ENCODE results near the gene ZNF184.

ZNF184 gene

DNA sequence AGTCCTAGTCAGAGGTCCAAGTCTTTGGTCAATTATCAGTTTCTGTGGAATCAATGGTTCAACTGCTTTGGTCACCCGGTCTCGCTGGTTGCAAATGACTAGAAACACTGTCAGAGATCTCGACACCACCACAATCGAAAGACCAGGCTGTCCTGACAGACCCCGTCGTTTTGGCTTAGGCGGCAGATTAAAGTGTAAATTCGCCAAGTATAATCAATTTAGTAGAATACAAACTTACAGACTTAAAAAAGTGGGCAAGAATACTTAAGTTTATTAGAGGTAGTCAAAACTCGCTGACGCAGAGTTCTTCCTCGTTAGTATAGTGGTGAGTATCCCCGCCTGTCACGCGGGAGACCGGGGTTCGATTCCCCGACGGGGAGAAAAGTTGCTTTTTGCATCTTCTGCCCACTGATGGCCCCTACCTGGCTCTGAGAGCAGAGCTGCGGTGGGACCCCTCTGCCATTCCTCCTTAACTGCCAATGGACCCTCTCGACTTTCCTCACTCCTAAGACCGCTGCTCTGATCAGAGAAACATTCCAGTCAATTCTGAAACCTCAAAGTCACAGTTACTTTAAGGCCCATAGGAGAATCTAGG, 30.6 kb upstream of the ZNF184 start:
- Histone ChIP-seq H3K4me3 (IDR thresholded peaks at IDR 0.05; ENCODE audit: insufficient read depth, low read depth, low read length) (peak overlapping the region; percentile 35), H3K4me2 (peak overlapping the region; percentile 96), H3K27me3 (ENCODE audit: insufficient read depth, low read depth) (no peaks in the 10 kb centered on the region), H4K20me1 (ENCODE audit: insufficient read depth) (peaks cover 4% of the 10 kb centered on the region; the same call in 1 of the 2 replicates), H3K4me1 (ENCODE audit: low read depth, poor library complexity, severe bottlenecking) (peaks cover 28% of the 10 kb centered on the region), H2AFZ (ENCODE audit: low read depth) (peak overlapping the region; percentile 94), H3K27ac (peak overlapping the region; percentile 75), H3K9ac (peak overlapping the region; percentile 31; the same call in 1 of the 2 replicates), H3K79me2 (ENCODE audit: insufficient read depth, low read depth) (no peaks in the 10 kb centered on the region), H3K36me3 (ENCODE audit: insufficient read depth) (no peaks in the 10 kb centered on the region)
- TF ChIP-seq, protein P1, sequence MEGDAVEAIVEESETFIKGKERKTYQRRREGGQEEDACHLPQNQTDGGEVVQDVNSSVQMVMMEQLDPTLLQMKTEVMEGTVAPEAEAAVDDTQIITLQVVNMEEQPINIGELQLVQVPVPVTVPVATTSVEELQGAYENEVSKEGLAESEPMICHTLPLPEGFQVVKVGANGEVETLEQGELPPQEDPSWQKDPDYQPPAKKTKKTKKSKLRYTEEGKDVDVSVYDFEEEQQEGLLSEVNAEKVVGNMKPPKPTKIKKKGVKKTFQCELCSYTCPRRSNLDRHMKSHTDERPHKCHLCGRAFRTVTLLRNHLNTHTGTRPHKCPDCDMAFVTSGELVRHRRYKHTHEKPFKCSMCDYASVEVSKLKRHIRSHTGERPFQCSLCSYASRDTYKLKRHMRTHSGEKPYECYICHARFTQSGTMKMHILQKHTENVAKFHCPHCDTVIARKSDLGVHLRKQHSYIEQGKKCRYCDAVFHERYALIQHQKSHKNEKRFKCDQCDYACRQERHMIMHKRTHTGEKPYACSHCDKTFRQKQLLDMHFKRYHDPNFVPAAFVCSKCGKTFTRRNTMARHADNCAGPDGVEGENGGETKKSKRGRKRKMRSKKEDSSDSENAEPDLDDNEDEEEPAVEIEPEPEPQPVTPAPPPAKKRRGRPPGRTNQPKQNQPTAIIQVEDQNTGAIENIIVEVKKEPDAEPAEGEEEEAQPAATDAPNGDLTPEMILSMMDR (conservative IDR thresholded peaks at IDR 0.05; ENCODE audit: low read depth, low read length) = no peak

DNA sequence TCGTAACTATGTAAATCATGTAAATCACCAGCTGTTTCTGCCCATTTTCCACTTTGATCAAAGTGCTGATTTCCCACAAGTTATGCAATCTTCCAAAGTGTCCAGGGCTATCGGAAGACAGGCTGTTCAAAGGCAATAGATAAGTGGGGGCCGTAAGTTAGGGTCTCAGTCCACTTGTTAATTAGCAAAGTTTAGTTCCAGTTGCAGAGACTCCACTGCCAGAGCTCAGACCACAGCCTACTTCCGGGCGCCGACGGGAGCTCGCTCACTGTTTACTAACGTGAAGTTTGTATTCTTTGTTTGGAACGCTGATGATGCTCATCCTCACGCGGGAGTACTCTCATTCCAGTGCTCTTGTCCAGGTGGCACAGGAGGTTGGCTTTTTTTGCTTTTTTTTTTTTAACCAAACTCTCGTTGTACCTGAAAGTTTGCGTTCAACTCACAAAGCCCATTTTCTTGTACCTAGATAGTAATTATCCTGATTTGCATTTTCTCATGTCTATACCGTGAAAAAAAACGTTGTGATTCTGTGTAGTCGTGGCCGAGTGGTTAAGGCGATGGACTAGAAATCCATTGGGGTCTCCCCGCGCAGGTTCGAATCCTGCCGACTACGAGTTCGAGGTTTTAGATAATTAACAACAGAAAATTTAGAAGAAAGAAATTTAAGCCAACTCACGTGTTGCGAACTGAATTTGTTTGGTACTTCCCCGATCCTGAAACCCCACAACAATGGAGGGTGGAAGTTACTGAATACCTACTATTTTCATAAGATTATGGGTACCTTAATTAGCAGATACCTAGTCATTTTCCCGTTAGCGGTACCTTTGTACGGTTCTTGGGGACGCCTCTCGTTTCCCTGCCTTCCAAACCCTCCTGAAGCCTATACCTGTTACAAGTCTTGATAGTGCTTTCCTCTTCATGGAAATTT, 29.9 kb upstream of the ZNF184 start:
- Histone ChIP-seq H3K4me3 (IDR thresholded peaks at IDR 0.05; ENCODE audit: insufficient read depth, low read depth, low read length) (peak overlapping the region; percentile 55), H3K27ac (peak overlapping the region; percentile 75), H3K27me3 (ENCODE audit: insufficient read depth, low read depth) (no peaks in the 10 kb centered on the region), H4K20me1 (ENCODE audit: insufficient read depth) (peaks cover 4% of the 10 kb centered on the region; the same call in 1 of the 2 replicates), H3K9ac (peak overlapping the region; percentile 31; the same call in 1 of the 2 replicates), H3K36me3 (ENCODE audit: insufficient read depth) (no peaks in the 10 kb centered on the region), H3K4me2 (peak overlapping the region; percentile 96), H3K4me1 (ENCODE audit: low read depth, poor library complexity, severe bottlenecking) (peaks cover 28% of the 10 kb centered on the region), H3K79me2 (ENCODE audit: insufficient read depth, low read depth) (no peaks in the 10 kb centered on the region), H2AFZ (ENCODE audit: low read depth) (peak overlapping the region; percentile 94)
- TF ChIP-seq, protein P1 (conservative IDR thresholded peaks at IDR 0.05; ENCODE audit: low read depth, low read length) = no peak

DNA sequence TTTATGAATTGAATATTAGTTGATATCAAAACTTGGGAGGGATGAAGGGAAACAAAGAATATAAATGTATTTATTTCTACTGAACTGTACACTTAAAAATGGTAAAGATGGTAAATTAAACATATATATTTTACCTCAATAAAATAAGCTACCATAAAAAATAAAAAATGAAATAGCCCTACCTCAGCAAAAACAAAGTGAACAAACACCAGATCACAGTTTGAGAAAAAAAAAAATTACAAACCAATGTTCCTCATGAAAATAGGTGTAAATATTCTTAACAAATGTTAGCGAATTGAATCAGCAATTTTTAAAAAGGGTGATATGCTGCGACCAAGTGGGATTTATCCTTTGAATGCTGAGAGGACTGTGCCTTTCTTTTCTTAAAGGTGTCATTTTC, 28.3 kb upstream of the ZNF184 start:
- Histone ChIP-seq H2AFZ (ENCODE audit: low read depth) (peak overlapping the region; percentile 94; the same call in 1 of the 2 replicates), H3K4me2 (peak overlapping the region; percentile 96)

DNA sequence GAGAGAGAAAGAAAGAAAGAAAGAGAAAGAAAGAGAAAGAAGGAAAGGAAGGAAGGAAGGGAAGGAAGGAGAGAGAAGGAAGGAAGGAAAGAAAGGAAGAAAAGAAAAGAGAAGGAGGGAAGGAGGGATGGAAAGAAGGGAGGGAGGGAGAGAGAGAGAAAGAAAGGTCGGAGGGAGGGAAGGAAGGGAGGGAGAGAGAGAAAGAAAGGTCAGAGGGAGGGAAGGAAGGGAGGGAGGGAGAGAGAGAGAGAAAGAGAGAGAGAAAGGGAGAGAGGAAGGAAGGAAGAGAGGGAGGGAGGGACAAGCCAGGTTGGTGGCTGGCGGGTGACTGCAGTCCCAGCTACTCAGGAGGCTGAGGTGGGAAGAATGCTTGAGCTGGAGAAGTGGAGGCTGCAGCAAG, 27.3 kb upstream of the ZNF184 start:
- H3K9ac ChIP-seq = no peak overlapping the region
- no peak overlapping the region for H3K27ac ChIP-seq
- H3K4me1 ChIP-seq (ENCODE audit: low read depth, poor library complexity, severe bottlenecking) = peaks cover 20% of the 10 kb centered on the region
- no peaks in the 10 kb centered on the region for H3K79me2 ChIP-seq (ENCODE audit: insufficient read depth, low read depth)
- H3K4me3 ChIP-seq (IDR thresholded peaks at IDR 0.05; ENCODE audit: insufficient read depth, low read depth, low read length) = no peak overlapping the region
- no peak overlapping the region for H3K4me2 ChIP-seq
- TF ChIP-seq, protein P1 (conservative IDR thresholded peaks at IDR 0.05; ENCODE audit: low read depth, low read length) = no peak
- H4K20me1 ChIP-seq (ENCODE audit: insufficient read depth) = peaks cover 4% of the 10 kb centered on the region; the same call in 1 of the 2 replicates
- no peak overlapping the region for H2AFZ ChIP-seq (ENCODE audit: low read depth)
- H3K36me3 ChIP-seq (ENCODE audit: insufficient read depth) = no peaks in the 10 kb centered on the region
- no peaks in the 10 kb centered on the region for H3K27me3 ChIP-seq (ENCODE audit: insufficient read depth, low read depth)

More for the DNA sequence above, 28.3 kb upstream of the ZNF184 start:
- Histone ChIP-seq H3K27me3 (ENCODE audit: insufficient read depth, low read depth) (no peaks in the 10 kb centered on the region), H3K9ac (no peak overlapping the region), H3K36me3 (ENCODE audit: insufficient read depth) (no peaks in the 10 kb centered on the region), H3K79me2 (ENCODE audit: insufficient read depth, low read depth) (no peaks in the 10 kb centered on the region), H3K4me3 (IDR thresholded peaks at IDR 0.05; ENCODE audit: insufficient read depth, low read depth, low read length) (no peak overlapping the region), H4K20me1 (ENCODE audit: insufficient read depth) (peaks cover 4% of the 10 kb centered on the region; the same call in 1 of the 2 replicates), H3K4me1 (ENCODE audit: low read depth, poor library complexity, severe bottlenecking) (peaks cover 24% of the 10 kb centered on the region), H3K27ac (no peak overlapping the region)
- TF ChIP-seq, protein P1 (conservative IDR thresholded peaks at IDR 0.05; ENCODE audit: low read depth, low read length) = no peak

Data from KMS-11 (cell line).